Endodermal cell (in vitro differentiated cells): Measurements from ENCODE around the gene ACP2. TPM values are rescaled to one million over a fixed set of nuclear protein-coding genes. Genes with fewer than 3 reads are reported as not detected.
A peak's percentile ranks its signal among the peaks of the same experiment; 100 is the strongest.

ENCODE experiments used
- DNase-seq: peaks from one replicate; pipeline ENCODE4 v3.0.0-alpha.2; 2017
- H3K27ac ChIP-seq: 2 replicates; pipeline ENCODE4 v1.5.1; 2013; ENCODE audit warnings: mild to moderate bottlenecking, low read depth, low read length, moderate library complexity
- H3K27me3 ChIP-seq: 2 replicates; pipeline ENCODE4 v1.6.1; 2013; ENCODE audit warnings: mild to moderate bottlenecking, low read length, moderate library complexity; ENCODE audit not compliant: insufficient read depth, control insufficient read depth, poor library complexity, severe bottlenecking
- H3K36me3 ChIP-seq: 2 replicates; pipeline ENCODE4 v1.7.0; 2013; ENCODE audit warnings: mild to moderate bottlenecking, low read length, moderate library complexity; ENCODE audit not compliant: control insufficient read depth, insufficient read depth
- H3K4me1 ChIP-seq: one replicate; pipeline ENCODE4 v1.7.0; 2013; ENCODE audit warnings: low read length; ENCODE audit not compliant: control insufficient read depth, insufficient read depth
- H3K4me3 ChIP-seq: 2 replicates; pipeline ENCODE4 v1.5.1; 2013; ENCODE audit warnings: mild to moderate bottlenecking, low read length, moderate library complexity
- H3K9ac ChIP-seq: 2 replicates; pipeline ENCODE4 v1.6.1; 2013; ENCODE audit warnings: mild to moderate bottlenecking, low read length, moderate library complexity; ENCODE audit not compliant: poor library complexity, severe bottlenecking; ENCODE audit errors: extremely low read depth
- H3K9me3 ChIP-seq: 2 replicates; pipeline ENCODE4 v1.6.1; 2013; ENCODE audit warnings: mild to moderate bottlenecking, low read length, moderate library complexity; ENCODE audit not compliant: control insufficient read depth
- H3K27ac Mint-ChIP-seq: 2 replicates; pipeline ENCODE4 v1.8.0; 2020; ENCODE audit warnings: mixed read lengths
- H3K27me3 Mint-ChIP-seq: 2 replicates; pipeline ENCODE4 v1.8.0; 2021; ENCODE audit warnings: mild to moderate bottlenecking, mixed read lengths; ENCODE audit not compliant: insufficient read depth
- H3K36me3 Mint-ChIP-seq: 2 replicates; pipeline ENCODE4 v1.8.0; 2020; ENCODE audit warnings: low read depth, mixed read lengths
- H3K4me1 Mint-ChIP-seq: 2 replicates; pipeline ENCODE4 v1.8.0; 2020; ENCODE audit warnings: mixed read lengths
- H3K4me3 Mint-ChIP-seq: 2 replicates; pipeline ENCODE4 v1.8.0; 2020; ENCODE audit warnings: mild to moderate bottlenecking, moderate library complexity, mixed read lengths
- H3K9me3 Mint-ChIP-seq: 2 replicates; pipeline ENCODE4 v1.8.0; 2020; ENCODE audit warnings: mild to moderate bottlenecking, mixed read lengths
- CTCF ChIP-seq: fragments of 200-600 bp; sonication (generic); conservative IDR thresholded peaks from 2 replicates; pipeline ENCODE4 v1.5.0; 2021; ENCODE audit warnings: antibody characterized with exemption, mild to moderate bottlenecking
- WGBS, 2 experiments: methylation state at CpG; one replicate each; pipeline versions ENCODE4 v1.1.5 to v1.1.7; 2013; ENCODE audit warnings: missing lambda C conversion rate in 2 of 2, mixed read lengths in 1 of 2; ENCODE audit not compliant: insufficient coverage in 1 of 2, insufficient read length in 1 of 2; 5-methylcytosine and 5-hydroxymethylcytosine counted together
- total RNA-seq, 2 donors: library from RNA; stranded (reverse); fragmentation: NEBNext Ultra II Directional in 1 of 2; extraction: Animal tissue kit (Norgen Biotek cat#: 25700) in 1 of 2; gene quantifications; 2 replicates in 1 of 2; 3 replicates in 1 of 2; pipeline ENCODE4 v1.2.1, GENCODE V29; 2021

Gene ACP2
- total RNA-seq, 2 donors from 2014 or later: 42.9 to 45.9 TPM

GRCh38 chr11:47261291-47261800, 12.7 kb upstream of the ACP2 start:
- no peak overlapping the region for H3K9ac ChIP-seq
- H3K4me1 Mint-ChIP-seq: peaks cover 19% of the 10 kb centered on the region
- H3K36me3 Mint-ChIP-seq: no peaks in the 10 kb centered on the region
- no peaks in the 10 kb centered on the region for H3K36me3 ChIP-seq
- no peak overlapping the region for H3K27ac ChIP-seq
- no peaks in the 10 kb centered on the region for H3K9me3 Mint-ChIP-seq
- H3K4me3 ChIP-seq: no peak overlapping the region
- H3K9me3 ChIP-seq: no peaks in the 10 kb centered on the region
- WGBS, 2 experiments: 93 to 98% methylated on average over 20 to 22 of the region's 22 CpGs
- no peak overlapping the region for H3K4me3 Mint-ChIP-seq
- peak overlapping the region; percentile 35 for H3K27ac Mint-ChIP-seq
- H3K27me3 ChIP-seq: no peaks in the 10 kb centered on the region
- DNase-seq: no peak
- H3K27me3 Mint-ChIP-seq: no peaks in the 10 kb centered on the region
- no peak for TF ChIP-seq CTCF
- H3K4me1 ChIP-seq: no peaks in the 10 kb centered on the region

GRCh38 chr11:47260366-47260765, 11.8 kb upstream of the ACP2 start:
- WGBS, 2 experiments: 92% methylated on average over 14 to 19 of the region's 19 CpGs

GRCh38 chr11:47259232-47259977, 10.8 kb upstream of the ACP2 start:
- no peaks in the 10 kb centered on the region for H3K36me3 Mint-ChIP-seq
- peak; percentile 83 for TF ChIP-seq CTCF
- H3K4me1 Mint-ChIP-seq: peaks cover 19% of the 10 kb centered on the region
- no peaks in the 10 kb centered on the region for H3K27me3 ChIP-seq
- no peaks in the 10 kb centered on the region for H3K9me3 ChIP-seq
- peak; percentile 93 for DNase-seq
- H3K4me3 ChIP-seq: no peak overlapping the region
- peak overlapping the region; percentile 88 for H3K27ac Mint-ChIP-seq
- no peak overlapping the region for H3K4me3 Mint-ChIP-seq
- H3K4me1 ChIP-seq: no peaks in the 10 kb centered on the region
- no peaks in the 10 kb centered on the region for H3K9me3 Mint-ChIP-seq
- no peak overlapping the region for H3K9ac ChIP-seq
- H3K27ac ChIP-seq: no peak overlapping the region
- 59 to 60% methylated on average over 10 of the region's 10 CpGs for WGBS, 2 experiments
- no peaks in the 10 kb centered on the region for H3K27me3 Mint-ChIP-seq
- no peaks in the 10 kb centered on the region for H3K36me3 ChIP-seq

More at GRCh38 chr11:47260366-47260765, 11.8 kb upstream of the ACP2 start:
- H3K4me1 ChIP-seq: no peaks in the 10 kb centered on the region
- no peaks in the 10 kb centered on the region for H3K27me3 ChIP-seq
- no peaks in the 10 kb centered on the region for H3K9me3 ChIP-seq
- no peaks in the 10 kb centered on the region for H3K9me3 Mint-ChIP-seq
- H3K4me3 ChIP-seq: no peak overlapping the region
- DNase-seq: no peak
- no peak overlapping the region for H3K27ac ChIP-seq
- no peak overlapping the region for H3K4me3 Mint-ChIP-seq
- no peak for TF ChIP-seq CTCF
- H3K27ac Mint-ChIP-seq: no peak overlapping the region
- H3K36me3 ChIP-seq: no peaks in the 10 kb centered on the region
- no peaks in the 10 kb centered on the region for H3K36me3 Mint-ChIP-seq
- H3K9ac ChIP-seq: no peak overlapping the region
- no peaks in the 10 kb centered on the region for H3K27me3 Mint-ChIP-seq
- peaks cover 19% of the 10 kb centered on the region for H3K4me1 Mint-ChIP-seq
